ENCODE data around the gene ATP2B3. TPM values are rescaled to one million over a fixed set of nuclear protein-coding genes. Genes with fewer than 3 reads are reported as not detected.

The ATP2B3 gene
- total RNA-seq, 1 donor from 2014 or later: 0.83 TPM

DNA sequence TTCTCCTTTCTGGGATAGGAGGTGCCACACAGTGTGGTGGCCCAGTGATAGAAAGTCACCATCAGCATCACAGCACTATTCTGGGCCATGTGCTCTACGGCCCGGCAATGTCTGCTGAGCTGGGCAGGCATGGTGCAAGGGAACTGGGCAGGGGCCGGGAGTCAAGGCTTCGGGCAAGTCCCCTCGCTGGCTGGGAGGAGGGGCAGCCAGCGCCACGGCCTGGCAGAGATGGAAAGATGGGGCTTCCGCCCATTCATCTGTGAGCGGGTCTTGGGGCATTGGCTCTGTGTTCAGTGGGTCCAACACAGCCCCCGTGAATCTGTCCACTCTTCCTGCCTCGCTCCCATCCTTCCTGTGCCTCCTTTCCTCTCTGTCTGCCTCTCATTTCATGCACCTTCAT is 7.1 kb upstream of the ATP2B3 start:
- DNase-seq (ENCODE audit: low spot score in 2 of 2, unreplicated experiment in 2 of 2): no peak
- Mint-ChIP-seq H3K9me3 (no peaks in the 10 kb centered on the region), H3K27me3 (ENCODE audit: low read depth) (peaks cover 10% of the 10 kb centered on the region), H3K4me3 (no peak overlapping the region), H3K27ac (no peak overlapping the region), H3K4me1 (peaks cover 6% of the 10 kb centered on the region), H3K36me3 (no peaks in the 10 kb centered on the region)
- no peak for TF ChIP-seq CTCF (IDR thresholded peaks at IDR 0.05; ENCODE audit: unreplicated experiment)

DNA sequence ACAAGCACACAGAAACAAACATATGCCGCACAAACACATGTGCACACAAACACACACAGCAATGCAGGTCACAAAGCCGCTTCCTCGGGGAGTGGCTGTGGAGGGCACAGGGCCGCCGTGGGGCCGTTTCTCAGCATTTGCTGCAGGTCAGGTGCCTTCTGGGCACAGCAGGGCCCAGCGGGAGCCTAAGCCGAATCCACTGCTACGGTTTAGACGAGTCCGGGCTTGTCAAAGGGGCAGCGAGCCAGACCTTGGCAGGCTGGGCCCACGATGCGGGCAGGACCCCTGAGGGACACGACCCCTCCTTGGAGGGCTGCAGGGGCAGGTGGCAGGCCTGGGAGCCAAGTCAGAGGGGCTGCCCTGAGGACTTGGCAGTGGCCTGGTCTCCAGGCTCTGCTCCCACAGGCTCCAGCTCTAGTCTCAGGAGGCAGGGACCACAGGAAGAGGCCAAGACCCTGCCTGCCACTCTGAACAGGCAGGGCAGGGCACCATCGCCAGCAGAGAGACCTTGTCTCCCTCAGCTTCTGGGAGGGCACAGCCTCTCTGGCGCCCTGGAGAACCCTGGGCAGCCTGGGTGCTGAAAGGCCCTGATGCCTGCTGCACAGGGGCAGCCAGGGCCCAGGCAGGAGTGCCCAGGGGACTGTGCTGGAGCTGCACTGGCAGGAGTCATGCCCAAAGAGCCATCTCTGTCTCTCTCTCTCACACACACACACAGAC is 5.5 kb upstream of the ATP2B3 start:
- no peak for DNase-seq (ENCODE audit: low spot score in 2 of 2, unreplicated experiment in 2 of 2)
- Mint-ChIP-seq H3K36me3 (no peaks in the 10 kb centered on the region), H3K4me3 (no peak overlapping the region), H3K27me3 (ENCODE audit: low read depth) (peaks cover 24% of the 10 kb centered on the region), H3K4me1 (peaks cover 6% of the 10 kb centered on the region), H3K9me3 (no peaks in the 10 kb centered on the region), H3K27ac (no peak overlapping the region)
- no peak for TF ChIP-seq CTCF (IDR thresholded peaks at IDR 0.05; ENCODE audit: unreplicated experiment)

DNA sequence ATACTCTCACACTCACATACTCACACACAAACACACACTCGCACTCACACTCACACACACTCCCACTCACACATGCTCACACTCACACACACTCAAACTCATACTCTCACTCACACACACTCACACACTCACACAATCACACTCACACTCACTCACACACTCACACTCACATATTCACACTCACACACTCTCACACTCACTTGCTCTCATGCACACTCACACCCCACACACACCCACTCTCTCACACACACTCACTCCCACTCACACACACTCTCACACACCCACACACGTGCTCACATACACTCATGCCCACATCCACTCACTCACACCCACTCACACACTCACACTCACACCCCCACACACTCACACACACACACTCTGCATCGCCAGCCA is 4.9 kb upstream of the ATP2B3 start:
- DNase-seq (ENCODE audit: low spot score in 2 of 2, unreplicated experiment in 2 of 2): no peak
- peaks cover 5% of the 10 kb centered on the region for H3K4me1 Mint-ChIP-seq
- no peaks in the 10 kb centered on the region for H3K36me3 Mint-ChIP-seq
- H3K9me3 Mint-ChIP-seq: no peaks in the 10 kb centered on the region
- H3K27ac Mint-ChIP-seq: no peak overlapping the region
- H3K27me3 Mint-ChIP-seq (ENCODE audit: low read depth): peaks cover 27% of the 10 kb centered on the region
- H3K4me3 Mint-ChIP-seq: no peak overlapping the region
- TF ChIP-seq CTCF (IDR thresholded peaks at IDR 0.05; ENCODE audit: unreplicated experiment): no peak

DNA sequence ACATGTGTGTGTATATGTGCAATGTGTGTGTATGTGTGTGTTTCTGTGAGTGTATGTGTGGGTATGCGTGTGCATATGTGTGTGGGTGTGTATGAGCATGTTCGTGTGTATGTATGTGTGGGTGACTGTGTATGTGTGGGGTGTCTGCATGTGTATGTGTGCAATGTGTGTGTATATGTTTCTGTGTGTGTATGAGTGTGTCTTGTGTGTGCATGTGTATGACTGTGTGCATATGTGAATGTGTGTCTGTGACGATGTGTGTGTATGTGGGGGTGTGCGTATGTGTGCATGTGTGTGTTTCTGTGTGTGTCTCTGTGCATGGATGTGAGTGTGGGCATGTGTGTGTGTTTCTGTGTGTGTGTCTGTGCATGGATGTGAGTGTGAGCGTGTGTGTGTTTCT is 4.2 kb upstream of the ATP2B3 start:
- Mint-ChIP-seq H3K27me3 (ENCODE audit: low read depth) (peaks cover 29% of the 10 kb centered on the region), H3K4me1 (peaks cover 3% of the 10 kb centered on the region), H3K4me3 (no peak overlapping the region), H3K9me3 (no peaks in the 10 kb centered on the region), H3K27ac (no peak overlapping the region), H3K36me3 (peaks cover under 1% of the 10 kb centered on the region)
- no peak for TF ChIP-seq CTCF (IDR thresholded peaks at IDR 0.05; ENCODE audit: unreplicated experiment)
- DNase-seq (ENCODE audit: low spot score in 2 of 2, unreplicated experiment in 2 of 2): no peak

DNA sequence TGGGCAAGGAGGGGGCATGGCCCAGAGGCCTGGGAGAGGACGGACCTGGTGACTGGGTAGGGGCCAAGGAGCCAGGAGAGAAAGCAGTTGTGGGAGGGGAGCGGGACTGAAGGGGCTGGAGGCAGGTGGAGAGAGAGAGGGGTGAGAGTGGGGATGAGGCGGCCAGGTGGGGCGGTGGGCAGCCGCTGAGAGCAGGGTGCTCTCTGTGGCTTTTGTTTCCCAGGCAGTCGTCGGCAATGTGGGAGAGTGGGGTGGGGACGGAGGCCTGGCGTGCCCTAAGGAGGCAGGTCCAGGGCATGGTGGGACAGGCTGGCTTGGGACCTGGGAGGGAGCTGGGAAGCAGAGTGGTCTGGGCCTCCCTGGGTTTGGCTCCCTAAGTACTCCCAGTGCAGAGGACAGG is 3.2 kb upstream of the ATP2B3 start:
- no peak overlapping the region for H3K4me3 Mint-ChIP-seq

More for the DNA sequence above, 3.2 kb upstream of the ATP2B3 start:
- Mint-ChIP-seq H3K27me3 (ENCODE audit: low read depth) (peaks cover 39% of the 10 kb centered on the region), H3K9me3 (no peaks in the 10 kb centered on the region), H3K4me1 (peaks cover 5% of the 10 kb centered on the region), H3K36me3 (peaks cover 2% of the 10 kb centered on the region), H3K27ac (no peak overlapping the region)
- DNase-seq (ENCODE audit: low spot score in 2 of 2, unreplicated experiment in 2 of 2): no peak
- TF ChIP-seq CTCF (IDR thresholded peaks at IDR 0.05; ENCODE audit: unreplicated experiment): no peak
